RPMI8226 (cell line): Measurements from ENCODE around the gene PPP1R16B.
"Not testable (repeated sequence)": the region's sequence is repeated elsewhere in the genome, so short reads cannot be mapped to it uniquely, and the experiment has no call there.

ENCODE experiments used
- DNase-seq: peaks from one replicate; pipeline ENCODE4 v3.0.0-alpha.2; 2015

Gene PPP1R16B

GRCh38 chr20:38794057-38794456, 11.4 kb upstream of the PPP1R16B start:
- DNase-seq: not testable (repeated sequence)

- DNase-seq: no peak
Measured at GRCh38 chr20:38798266-38798665, 7.2 kb upstream of the PPP1R16B start.

- no peak for DNase-seq
Measured at GRCh38 chr20:38799203-38799602, 6.3 kb upstream of the PPP1R16B start.

- DNase-seq: no peak
Measured at GRCh38 chr20:38800882-38801281, 4.6 kb upstream of the PPP1R16B start.

- DNase-seq: no peak
Measured at GRCh38 chr20:38804221-38804620, 1.3 kb upstream of the PPP1R16B start.

DNA sequence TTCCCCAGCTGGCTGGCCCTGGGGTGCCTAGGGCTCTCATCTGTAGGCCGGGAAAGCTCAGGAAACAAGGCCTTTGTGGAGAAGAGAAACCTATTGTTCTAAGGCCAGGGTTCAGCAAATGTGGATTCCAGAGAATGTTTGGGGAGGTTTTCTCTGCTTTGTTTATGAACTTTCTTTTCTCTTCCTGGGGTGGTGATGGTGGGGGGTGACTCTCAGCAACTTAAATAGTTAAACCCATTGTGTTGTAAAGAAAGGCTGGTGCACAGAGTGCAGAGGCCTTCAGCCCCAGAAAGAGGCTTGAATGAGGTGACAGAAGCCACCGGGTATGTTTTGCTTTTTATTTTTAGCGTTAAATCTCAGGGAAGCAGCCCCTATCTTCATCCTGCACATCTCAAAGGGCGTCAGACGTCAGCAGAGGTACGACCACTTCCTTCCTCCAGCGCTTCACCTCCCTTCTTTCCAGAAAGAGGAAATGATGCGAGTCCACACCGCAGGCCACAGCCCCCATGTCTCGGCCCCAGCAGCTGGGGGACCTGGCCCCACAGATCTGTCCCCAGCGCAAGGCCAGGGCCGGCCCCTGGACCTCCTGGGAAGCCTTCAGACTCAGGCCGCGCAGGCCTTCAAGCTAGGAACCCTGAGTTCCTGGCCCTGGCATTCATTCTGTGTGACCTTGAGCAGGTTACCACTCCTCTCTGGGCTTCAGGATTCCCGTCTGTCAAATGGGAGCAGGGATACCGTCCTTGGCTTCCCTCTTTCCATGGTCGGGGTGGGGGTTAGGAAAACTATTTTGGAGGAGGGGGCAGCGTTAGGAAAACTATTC, 605 bp upstream of the PPP1R16B start:
- DNase-seq: no peak

DNA sequence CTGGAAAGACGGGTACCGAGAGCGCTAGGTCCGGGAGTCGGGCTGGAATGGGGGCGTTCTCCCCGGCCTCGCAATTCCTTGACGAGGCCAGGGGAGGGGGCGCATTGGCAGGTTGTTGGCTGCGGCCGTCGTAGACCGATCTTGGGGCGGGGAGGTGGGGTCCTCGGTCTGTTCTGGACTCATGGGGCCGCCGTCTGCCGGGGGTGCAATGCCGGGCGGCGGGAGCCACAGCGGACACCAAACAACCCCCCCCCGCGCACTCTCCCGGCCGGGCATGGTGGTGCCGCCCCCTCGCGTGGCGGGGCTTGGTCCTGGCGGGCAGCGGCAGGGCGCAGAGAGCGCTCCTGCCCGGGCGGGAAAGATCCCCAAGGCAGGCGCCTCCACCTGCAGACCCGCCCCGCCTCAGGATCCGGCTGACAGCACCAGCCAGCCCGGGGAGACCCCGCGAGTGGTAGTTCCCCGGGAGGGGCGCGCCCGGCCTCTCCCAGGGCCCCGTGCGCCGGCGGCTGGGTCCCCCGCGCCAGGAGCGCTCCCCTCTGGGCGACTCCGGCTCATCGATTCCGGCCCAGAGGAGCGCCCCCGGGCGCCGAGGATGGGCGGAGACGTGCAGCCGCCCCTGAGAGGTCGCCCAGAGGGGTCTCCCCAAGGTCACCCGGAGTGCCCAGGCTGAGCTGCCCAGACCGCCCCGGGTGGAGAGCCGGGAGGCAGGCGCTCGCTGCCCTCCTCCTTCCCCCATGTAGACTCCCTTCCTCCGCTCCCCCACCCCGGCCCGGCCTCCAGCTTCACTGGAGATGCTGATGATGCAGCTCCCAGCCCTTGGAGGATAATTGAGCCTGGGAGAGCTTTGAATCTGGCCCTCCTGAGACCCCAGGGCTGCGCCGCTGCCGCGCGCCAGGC, 709 bp downstream of the PPP1R16B start:
- DNase-seq: no peak

DNA sequence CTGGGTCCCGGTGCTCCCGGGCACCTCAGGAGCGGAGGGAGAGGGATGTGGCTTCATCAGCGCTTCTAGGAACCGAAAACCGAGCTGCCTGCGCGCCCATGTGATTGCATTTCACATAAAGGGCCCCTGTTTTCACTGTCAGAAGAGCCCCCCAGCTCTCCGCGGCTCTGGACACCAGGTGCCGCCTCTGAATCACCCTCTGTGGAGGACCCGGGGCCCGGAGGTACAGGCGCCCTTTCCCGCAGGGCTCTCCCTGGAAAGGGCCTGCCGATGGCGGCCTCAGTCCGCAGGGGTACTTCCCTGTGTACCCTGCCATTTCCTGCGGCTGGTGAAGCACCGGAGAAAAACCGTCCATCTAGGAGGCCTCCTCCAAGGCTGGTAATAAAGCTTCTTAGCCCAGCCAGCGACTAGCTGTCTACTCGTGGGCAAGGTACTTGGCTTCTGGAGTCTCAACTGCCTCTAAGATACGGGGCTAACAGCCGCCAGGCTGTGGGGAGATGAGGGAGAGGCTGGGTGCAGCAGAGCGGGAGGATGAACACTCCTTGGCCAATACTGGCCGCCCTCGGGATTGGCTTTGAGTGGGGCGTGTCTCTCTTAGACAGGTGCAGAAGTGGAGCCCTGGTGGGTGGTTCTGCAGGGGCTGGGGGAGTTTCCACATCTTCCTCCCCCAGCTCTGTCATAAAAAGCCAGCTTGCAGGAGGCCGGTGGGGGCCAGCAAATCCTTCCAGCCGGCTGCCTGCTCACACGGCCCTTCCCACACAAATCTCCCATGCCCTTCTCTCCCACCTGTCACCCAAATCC, 1.6 kb downstream of the PPP1R16B start:
- no peak for DNase-seq

GRCh38 chr20:38809942-38810341, 4.4 kb downstream of the PPP1R16B start:
- no peak for DNase-seq

DNA sequence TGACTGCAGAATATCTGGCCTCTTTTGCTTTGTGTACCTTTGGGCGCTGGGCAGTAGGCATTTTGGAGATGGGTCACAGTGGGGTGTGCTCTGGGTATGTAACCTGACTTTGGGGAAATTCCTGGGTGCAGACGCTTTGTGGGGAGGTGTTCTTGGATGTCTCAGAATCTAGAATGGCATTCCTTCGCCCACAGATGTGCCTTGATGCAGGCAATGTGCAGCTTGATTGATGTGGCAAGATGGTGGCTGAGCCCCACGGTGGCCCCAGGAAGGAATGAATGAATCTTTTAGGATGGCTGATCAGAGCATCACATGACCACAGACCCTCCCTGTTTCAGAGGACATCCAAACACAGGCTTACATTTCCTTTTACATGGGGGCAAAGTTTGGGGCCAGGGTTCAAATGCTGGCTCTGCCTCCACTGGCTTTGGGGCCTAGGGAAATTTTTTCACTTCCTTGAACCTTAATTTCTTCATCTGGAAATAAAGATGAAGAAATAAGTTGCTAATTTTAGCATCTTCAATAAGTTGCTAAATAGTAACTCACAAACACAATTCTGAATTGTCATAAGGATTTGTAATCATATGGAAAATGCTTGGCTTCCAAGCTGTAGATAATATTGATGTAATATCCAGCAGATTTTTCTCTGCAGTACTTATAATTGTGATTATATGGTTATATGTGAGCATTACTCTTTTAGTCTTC, 5.6 kb downstream of the PPP1R16B start:
- DNase-seq: no peak

GRCh38 chr20:38811769-38812168, 6.3 kb downstream of the PPP1R16B start:
- no peak for DNase-seq

DNA sequence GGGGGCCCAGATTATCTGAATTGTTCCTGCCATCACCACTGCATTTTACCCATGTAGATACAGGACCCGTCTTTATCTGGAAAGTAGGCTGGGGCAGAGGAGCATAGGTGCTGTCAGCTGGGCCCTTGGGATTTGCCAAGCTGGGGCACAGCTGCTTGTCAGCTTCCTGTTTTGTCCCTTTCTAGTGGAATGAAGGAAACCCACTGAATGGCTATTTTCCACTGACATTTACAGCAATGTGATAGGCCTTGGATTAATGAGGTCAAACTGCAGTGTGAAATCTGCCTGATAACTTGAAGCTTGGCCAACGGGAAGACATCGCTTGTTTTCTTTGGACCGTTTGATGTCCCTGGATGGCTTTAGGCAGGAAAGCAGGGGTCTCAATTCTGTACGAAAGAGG, 6.7 kb downstream of the PPP1R16B start:
- no peak for DNase-seq

- no peak for DNase-seq
Measured at GRCh38 chr20:38812709-38813573, 7.4 kb downstream of the PPP1R16B start.

DNA sequence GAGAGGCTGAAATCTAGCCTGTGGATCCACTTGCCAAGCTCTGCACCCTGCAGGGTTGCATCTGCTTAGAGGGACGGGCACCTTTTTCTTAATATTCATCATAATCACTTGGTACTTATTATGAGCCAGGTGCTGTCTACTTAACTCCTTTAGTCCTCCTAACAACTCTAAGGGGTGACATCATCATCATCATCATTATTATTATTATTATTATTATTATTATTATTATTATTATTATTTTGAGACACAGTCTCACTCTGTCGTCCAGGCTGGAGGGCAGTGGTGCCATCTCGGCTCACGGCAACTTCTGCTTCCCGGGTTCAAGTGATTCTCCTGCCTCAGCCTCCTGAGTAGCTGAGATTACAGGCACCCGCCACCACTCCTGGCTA, 8.1 kb downstream of the PPP1R16B start:
- not testable (repeated sequence) for DNase-seq

- no peak for DNase-seq
Measured at GRCh38 chr20:38815446-38815845, 9.9 kb downstream of the PPP1R16B start.

DNA sequence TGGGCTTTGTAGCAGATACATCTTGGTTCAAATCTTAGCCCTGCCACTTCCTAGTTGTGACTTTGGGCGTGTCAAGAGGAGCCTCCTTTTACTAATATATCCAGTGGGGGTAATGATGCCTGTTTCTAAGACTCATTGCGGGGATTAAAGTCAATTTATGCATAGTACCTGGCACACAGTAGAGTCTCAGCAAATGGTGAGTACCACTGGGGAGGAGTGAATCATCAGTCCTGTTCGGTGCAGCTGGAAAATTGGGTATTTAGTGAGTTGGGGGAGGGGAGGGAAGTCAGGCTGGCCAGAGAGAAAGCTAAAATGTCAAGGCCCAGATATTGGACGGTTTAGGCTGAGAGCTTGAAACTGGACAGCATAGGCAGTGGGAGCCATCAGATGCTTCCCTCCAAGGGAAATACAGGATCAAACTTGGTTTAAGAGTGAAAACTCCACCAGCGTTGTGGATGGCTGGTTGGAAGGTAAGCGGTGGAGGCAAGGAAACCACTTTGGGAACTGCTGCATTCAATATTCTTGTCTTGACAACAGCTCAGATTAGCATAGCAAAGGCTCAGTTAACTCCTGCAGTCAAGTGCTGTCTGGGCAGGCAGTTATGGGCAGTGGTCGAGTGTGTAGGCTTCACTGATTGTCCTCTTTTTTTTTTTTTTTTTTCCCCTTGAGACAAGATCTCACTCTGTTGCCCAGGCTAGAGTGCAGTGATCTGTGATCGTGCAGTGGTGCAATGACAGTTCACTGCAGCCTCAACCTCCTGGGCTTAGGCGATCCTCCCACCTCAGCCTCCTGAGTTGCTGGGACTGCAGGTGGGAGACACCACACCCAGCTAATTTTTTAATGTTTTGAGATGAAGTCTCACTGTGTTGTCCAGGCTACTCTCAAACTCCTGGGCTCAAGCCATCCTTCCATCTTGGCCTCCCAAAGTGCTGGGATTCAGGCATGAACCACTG, 12.9 kb downstream of the PPP1R16B start:
- DNase-seq: no peak

DNA sequence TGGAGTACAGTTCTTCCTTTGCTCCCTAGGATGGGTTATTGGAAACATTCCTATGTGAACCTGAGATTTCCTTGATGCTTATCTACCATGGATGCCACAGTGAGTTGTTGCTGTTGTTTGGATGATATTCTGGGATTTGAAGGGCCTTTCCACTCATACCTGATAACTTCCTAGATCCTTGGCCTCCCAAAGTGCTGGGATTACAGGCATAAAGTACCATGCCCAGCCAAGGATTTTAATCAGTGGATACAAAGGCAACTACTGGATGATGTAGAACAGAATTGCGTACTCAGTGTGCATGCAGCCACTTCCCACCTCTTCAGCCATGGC, 20.0 kb downstream of the PPP1R16B start:
- DNase-seq: no peak

DNA sequence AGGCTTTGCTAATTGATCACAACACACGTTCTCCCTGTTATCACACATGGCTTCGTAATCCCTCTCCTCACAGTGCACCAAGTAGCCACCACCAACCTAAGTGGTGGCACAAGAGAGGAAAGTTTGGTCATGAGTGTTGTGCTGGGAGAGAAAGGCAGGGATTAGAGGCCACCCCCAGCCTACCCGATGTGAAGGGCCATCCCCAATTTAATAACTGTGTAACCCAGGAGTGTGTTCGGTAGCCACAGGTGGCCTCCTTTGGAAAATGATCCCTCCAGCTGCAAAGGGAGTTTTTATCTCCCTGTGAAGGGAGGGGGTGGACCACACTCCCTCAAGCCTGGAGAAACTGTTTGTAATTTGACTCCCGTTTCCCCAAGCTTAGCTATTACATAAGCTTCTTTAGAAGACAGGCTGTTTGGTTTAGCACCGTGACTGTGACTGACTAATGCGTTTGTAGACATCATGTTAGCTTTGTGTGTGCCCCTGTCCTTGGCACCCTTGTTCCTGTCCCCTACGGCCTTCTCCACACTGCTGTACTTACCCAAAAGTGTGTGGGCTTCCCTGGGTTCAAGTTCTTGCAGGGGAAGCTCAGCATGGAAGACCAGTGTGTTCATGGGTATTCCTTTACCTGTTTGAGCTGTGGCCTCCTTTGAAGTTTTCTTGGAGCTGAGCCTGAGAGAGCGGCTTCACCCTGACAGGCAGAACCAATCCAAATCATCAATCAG, 20.6 kb downstream of the PPP1R16B start:
- no peak for DNase-seq

DNA sequence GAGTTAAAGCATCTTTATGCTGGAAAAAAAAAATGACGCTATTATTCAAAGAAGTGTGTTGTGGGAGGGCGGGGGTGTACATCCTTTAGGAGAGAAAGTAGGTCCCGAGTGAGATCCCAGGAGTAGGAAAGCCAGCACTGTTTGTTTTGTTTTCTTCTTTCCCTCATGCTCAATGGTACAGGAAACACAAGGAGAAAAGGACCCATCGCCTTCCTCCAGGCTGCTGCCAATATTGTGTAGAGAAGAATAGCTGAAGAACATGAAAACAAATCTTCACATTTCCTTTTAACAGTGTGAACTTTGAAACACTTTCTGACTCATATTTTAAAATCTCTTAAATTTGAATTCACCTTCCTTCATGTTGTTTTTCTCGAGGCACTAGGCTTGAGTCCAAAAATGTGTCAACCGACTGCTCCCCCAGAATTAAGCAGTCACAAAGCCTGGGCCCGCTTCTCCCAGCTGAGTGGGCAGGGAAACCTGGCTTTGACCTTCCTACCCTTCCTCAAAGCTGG, 22.3 kb downstream of the PPP1R16B start:
- no peak for DNase-seq
